Dedifferentiated amniotic fluid mesenchymal stem cell (primary cell): ENCODE measurements around the gene FN3KRP.

Experiments
- DNase-seq: peaks from one replicate; pipeline ENCODE4 v3.0.0-alpha.2; 2016; ENCODE audit errors: extremely low spot score

Gene FN3KRP

GRCh38 chr17:82709676-82710498 is 6.6 kb upstream of the FN3KRP start:
- no peak for DNase-seq

- DNase-seq: no peak
Observed at GRCh38 chr17:82710499-82711232, 5.8 kb upstream of the FN3KRP start.

GRCh38 chr17:82713071-82713723 is 3.3 kb upstream of the FN3KRP start:
- no peak for DNase-seq

- no peak for DNase-seq
Observed at GRCh38 chr17:82718986-82719685, 2.6 kb downstream of the FN3KRP start.

- no peak for DNase-seq
Observed at GRCh38 chr17:82720204-82720603, 3.7 kb downstream of the FN3KRP start.

GRCh38 chr17:82722341-82723013 is 6.0 kb downstream of the FN3KRP start:
- no peak for DNase-seq

GRCh38 chr17:82723169-82723807 is 6.8 kb downstream of the FN3KRP start:
- DNase-seq: no peak

GRCh38 chr17:82726427-82726826 is 9.9 kb downstream of the FN3KRP start:
- DNase-seq: no peak

GRCh38 chr17:82729479-82730260 is 13.2 kb downstream of the FN3KRP start:
- no peak for DNase-seq

GRCh38 chr17:82732118-82732743 is 15.7 kb downstream of the FN3KRP start:
- DNase-seq: no peak

- no peak for DNase-seq
Observed at GRCh38 chr17:82734987-82735866, 18.7 kb downstream of the FN3KRP start, which contains the start of gene FN3K. Gene FN3K, plus strand, starts transcription at chr17:82735615. Its CDS starts 22 bp downstream, at chr17:82735637.

- DNase-seq: no peak
Observed at GRCh38 chr17:82736511-82737185, 20.1 kb downstream of the FN3KRP start.

GRCh38 chr17:82737967-82738877 is 21.7 kb downstream of the FN3KRP start:
- DNase-seq: no peak

GRCh38 chr17:82740906-82741759 is 24.6 kb downstream of the FN3KRP start:
- DNase-seq: no peak

- DNase-seq: no peak
Observed at GRCh38 chr17:82743344-82744219, 27.1 kb downstream of the FN3KRP start.
